Chondrocyte (in vitro differentiated cells): ENCODE results near the gene SLC9A3. TPM values are rescaled to one million over a fixed set of nuclear protein-coding genes. Genes with fewer than 3 reads are reported as not detected.

ENCODE experiments used
- DNase-seq: peaks from one replicate; pipeline ENCODE4 v3.0.0; 2021; ENCODE audit warnings: mixed read lengths, low spot score
- H3K27ac Mint-ChIP-seq: one replicate; pipeline ENCODE4 v1.8.0; 2021; ENCODE audit warnings: mild to moderate bottlenecking, moderate library complexity, mixed read lengths; ENCODE audit not compliant: unreplicated experiment
- H3K27me3 Mint-ChIP-seq: 2 replicates; pipeline ENCODE4 v1.8.0; 2021; ENCODE audit warnings: low read depth, mixed read lengths
- H3K36me3 Mint-ChIP-seq: 2 replicates; pipeline ENCODE4 v1.8.0; 2021; ENCODE audit warnings: low read depth, mixed read lengths
- H3K4me1 Mint-ChIP-seq: 2 replicates; pipeline ENCODE4 v1.8.0; 2021; ENCODE audit warnings: low read depth, mild to moderate bottlenecking, mixed read lengths
- H3K4me3 Mint-ChIP-seq: one replicate; pipeline ENCODE4 v1.8.0; 2021; ENCODE audit warnings: mild to moderate bottlenecking, moderate library complexity, mixed read lengths; ENCODE audit not compliant: unreplicated experiment
- H3K9me3 Mint-ChIP-seq: 2 replicates; pipeline ENCODE4 v1.8.0; 2021; ENCODE audit warnings: low read depth, mixed read lengths
- total RNA-seq: library from RNA; stranded (reverse); gene quantifications from 3 replicates; pipeline ENCODE4 v1.2.1, GENCODE V29; 2021
- TF ChIP-seq, protein P1 (sequence below): fragments of 200-600 bp; sonication (generic); IDR thresholded peaks from 2 replicates; pipeline ENCODE4 v1.5.0; 2021; ENCODE audit warnings: antibody characterized with exemption, mild to moderate bottlenecking, moderate library complexity

SLC9A3 gene
- total RNA-seq, 1 donor from 2014 or later: 0.95 TPM

DNA sequence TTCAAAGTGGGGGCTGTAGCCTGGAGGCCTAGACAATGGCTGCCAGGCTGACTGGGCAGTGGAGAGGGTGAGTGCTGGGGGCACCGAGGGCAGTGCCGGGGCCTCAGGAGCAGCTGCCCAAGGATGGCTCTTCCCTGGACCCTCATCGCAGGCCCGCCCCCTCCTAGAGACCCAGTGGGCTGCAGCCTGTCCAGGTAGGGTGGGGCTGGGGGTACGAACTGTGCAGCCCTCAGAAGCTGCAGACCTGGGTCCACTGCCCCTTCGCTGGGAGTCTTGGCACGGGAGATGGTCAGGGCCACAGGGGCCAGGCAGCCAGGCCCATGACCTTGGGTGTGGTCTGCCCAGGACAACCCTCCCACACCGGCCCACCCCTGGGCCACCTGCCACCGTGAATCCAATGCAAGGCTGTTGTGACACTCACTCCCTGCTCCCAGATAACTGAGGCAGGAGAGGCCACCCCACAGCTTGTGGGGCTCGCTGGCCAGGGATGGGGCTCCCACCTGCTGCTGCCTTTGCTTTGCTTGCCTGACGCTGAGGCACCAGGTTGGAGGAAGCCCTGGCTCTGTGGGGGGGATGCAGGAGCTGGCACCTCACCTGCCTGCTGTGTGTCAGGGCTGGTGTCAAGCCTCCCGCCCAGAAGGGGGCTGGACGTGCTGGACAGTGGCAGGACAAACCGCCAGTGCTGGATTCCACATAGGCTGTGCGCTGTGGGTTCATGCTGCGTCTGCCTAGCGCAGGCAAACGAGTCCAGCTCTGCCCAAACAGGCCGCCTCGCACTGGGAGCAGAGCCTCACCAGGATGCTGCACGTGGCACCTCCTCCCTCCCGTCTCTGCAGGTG lies 23.1 kb upstream of the SLC9A3 start:
- Mint-ChIP-seq H3K4me3 (no peak overlapping the region), H3K9me3 (peaks cover 9% of the 10 kb centered on the region), H3K4me1 (peaks cover 4% of the 10 kb centered on the region), H3K27me3 (peaks cover 24% of the 10 kb centered on the region), H3K27ac (no peak overlapping the region), H3K36me3 (peaks cover 2% of the 10 kb centered on the region)
- peak; percentile 80 for DNase-seq
- TF ChIP-seq, protein P1, sequence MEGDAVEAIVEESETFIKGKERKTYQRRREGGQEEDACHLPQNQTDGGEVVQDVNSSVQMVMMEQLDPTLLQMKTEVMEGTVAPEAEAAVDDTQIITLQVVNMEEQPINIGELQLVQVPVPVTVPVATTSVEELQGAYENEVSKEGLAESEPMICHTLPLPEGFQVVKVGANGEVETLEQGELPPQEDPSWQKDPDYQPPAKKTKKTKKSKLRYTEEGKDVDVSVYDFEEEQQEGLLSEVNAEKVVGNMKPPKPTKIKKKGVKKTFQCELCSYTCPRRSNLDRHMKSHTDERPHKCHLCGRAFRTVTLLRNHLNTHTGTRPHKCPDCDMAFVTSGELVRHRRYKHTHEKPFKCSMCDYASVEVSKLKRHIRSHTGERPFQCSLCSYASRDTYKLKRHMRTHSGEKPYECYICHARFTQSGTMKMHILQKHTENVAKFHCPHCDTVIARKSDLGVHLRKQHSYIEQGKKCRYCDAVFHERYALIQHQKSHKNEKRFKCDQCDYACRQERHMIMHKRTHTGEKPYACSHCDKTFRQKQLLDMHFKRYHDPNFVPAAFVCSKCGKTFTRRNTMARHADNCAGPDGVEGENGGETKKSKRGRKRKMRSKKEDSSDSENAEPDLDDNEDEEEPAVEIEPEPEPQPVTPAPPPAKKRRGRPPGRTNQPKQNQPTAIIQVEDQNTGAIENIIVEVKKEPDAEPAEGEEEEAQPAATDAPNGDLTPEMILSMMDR: no peak

DNA sequence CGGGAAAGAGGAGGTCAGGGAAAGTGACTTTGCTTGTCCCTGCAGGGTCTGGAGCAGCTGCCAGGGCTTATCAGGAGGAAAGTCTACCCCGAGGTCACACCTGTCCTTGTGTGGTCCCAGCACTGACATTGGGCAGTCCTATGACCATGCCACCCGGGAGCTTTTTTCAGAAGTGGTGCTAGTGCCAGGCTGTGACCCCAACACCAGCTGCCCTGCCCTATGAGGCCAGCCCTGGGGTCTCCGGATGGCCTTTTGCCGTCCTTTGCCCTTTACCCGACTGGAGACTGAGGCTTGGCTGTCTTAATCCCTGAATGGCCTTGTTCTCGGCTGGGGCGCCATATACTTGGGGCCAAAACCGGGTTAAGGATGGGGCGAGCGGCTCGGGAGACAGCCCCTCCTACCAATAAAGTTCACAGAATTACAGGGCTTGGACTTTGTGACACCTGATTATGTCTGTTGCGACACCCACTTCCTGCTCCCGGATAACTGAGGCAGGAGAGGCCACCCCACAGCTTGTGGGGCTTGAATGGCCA lies 22.2 kb upstream of the SLC9A3 start:
- peaks cover 4% of the 10 kb centered on the region for H3K4me1 Mint-ChIP-seq
- H3K27me3 Mint-ChIP-seq: peaks cover 22% of the 10 kb centered on the region
- TF ChIP-seq, protein P1: no peak
- no peak overlapping the region for H3K27ac Mint-ChIP-seq
- H3K9me3 Mint-ChIP-seq: peaks cover 9% of the 10 kb centered on the region
- DNase-seq: no peak
- H3K4me3 Mint-ChIP-seq: no peak overlapping the region
- H3K36me3 Mint-ChIP-seq: peaks cover 2% of the 10 kb centered on the region

DNA sequence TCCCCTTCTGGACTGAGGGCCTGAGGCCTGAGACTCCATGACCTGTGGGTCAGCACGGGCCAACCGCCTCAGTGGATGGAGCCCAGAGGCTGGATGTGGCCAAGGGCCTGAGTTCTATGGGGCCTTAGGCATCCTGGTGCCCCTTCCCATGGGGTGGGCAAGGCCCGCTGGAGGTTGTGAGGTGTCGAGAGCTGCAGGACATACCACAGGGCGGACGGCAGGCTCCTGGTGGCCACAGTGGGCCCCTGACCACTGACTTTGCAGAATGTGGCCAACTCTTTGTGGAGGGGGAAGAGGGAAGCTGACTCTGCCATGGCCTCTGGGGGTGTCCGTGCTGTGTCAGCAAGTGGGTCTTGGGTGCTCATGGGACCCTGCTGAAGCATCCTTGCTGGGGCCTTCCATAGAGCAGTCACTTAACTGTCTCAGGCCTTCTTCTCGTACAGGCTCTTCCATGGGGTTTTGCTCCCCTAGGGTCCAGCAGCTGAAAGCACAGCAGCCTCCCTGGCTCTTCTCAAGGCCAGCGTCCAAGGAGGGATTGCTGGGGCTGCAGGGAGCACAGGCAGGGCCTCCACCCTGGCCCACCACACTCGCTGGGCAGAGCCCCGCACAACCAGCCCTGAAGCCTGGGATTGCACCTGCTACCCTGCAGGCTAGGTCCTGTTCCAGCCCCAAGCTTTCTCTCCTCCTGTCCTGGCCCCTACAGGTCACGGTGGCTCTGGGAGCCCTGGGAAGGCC lies 21.6 kb upstream of the SLC9A3 start:
- no peak overlapping the region for H3K4me3 Mint-ChIP-seq
- H3K27ac Mint-ChIP-seq: no peak overlapping the region
- peaks cover 5% of the 10 kb centered on the region for H3K9me3 Mint-ChIP-seq
- TF ChIP-seq, protein P1: no peak
- H3K27me3 Mint-ChIP-seq: peaks cover 17% of the 10 kb centered on the region
- H3K36me3 Mint-ChIP-seq: peaks cover 2% of the 10 kb centered on the region
- peak; percentile 86 for DNase-seq
- peaks cover 4% of the 10 kb centered on the region for H3K4me1 Mint-ChIP-seq

DNA sequence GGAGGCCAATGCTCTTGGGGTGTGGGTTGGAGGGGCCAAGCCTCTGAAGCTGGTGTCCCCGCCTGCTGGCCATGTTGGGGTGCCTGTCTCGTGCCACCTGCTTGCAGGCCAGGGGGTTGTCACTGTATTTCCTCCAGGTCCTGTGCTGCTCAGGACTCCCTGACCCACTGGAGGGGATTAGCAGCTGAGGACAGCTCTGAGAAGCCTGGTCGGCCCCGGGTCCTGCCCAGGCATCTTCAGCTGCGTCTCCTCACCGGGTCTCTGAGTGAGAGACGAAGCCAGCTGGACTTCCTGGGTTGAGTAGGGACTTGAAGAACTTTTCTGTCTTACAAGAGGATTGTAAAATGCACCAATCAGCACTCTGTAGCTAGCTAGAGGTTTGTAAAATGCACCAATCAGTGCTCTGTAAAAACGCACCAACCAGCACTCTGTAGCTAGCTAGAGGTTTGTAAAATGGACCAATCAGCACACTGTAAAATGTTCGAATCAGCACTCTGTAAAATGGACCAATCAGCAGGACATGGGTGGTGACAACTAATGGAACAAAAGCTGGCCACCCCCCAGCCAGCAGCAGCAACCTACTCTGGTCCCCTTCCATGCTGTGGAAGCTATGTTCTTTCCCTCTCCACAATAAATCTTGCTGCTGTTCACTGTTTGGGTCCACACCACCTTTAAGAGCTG lies 20.6 kb upstream of the SLC9A3 start:
- Mint-ChIP-seq H3K4me3 (no peak overlapping the region), H3K4me1 (peaks cover 4% of the 10 kb centered on the region)
- TF ChIP-seq, protein P1: no peak

More for the DNA sequence above, 20.6 kb upstream of the SLC9A3 start:
- peaks cover 2% of the 10 kb centered on the region for H3K36me3 Mint-ChIP-seq
- peak; percentile 72 for DNase-seq
- H3K27me3 Mint-ChIP-seq: peaks cover 17% of the 10 kb centered on the region
- no peaks in the 10 kb centered on the region for H3K9me3 Mint-ChIP-seq
- H3K27ac Mint-ChIP-seq: no peak overlapping the region
